T-helper 17 cell (primary cell): ENCODE measurements around the gene CLDN1. TPM values are rescaled to one million over a fixed set of nuclear protein-coding genes. Genes with fewer than 3 reads are reported as not detected.

Experiments used
- ATAC-seq: fragments of 150-1000 bp; cut with Tn5 transposase; 2 replicates; pipeline ENCODE4 v1.10.0; 2021; ENCODE audit warnings: mild to moderate bottlenecking, moderate library complexity
- DNase-seq, 3 donors: peaks; one replicate each; pipeline versions ENCODE4 v3.0.0 to v3.0.0-alpha.2; 2020 to 2021
- H3K9me3 ChIP-seq: one replicate; pipeline ENCODE4 v1.7.0; 2013; ENCODE audit warnings: low read length, mild to moderate bottlenecking; ENCODE audit not compliant: control insufficient read depth, poor library complexity, severe bottlenecking
- H3K27ac Mint-ChIP-seq: one replicate; pipeline ENCODE4 v1.8.0; 2022; ENCODE audit warnings: mild to moderate bottlenecking, moderate library complexity, mixed read lengths
- H3K27me3 Mint-ChIP-seq: one replicate; pipeline ENCODE4 v1.8.0; 2022; ENCODE audit warnings: mixed read lengths
- H3K36me3 Mint-ChIP-seq: one replicate; pipeline ENCODE4 v1.8.0; 2022; ENCODE audit warnings: low read depth, mixed read lengths
- H3K4me1 Mint-ChIP-seq: one replicate; pipeline ENCODE4 v1.8.0; 2022; ENCODE audit warnings: mild to moderate bottlenecking, mixed read lengths
- H3K4me3 Mint-ChIP-seq: one replicate; pipeline ENCODE4 v1.8.0; 2022; ENCODE audit warnings: mild to moderate bottlenecking, moderate library complexity, mixed read lengths
- total RNA-seq, 4 donors: library from RNA in 2 of 4; stranded (reverse) in 2 of 4; gene quantifications; one replicate each; pipeline ENCODE4 v1.2.3 and lab custom pipeline; 2022 to 2026

CLDN1 gene
- total RNA-seq, 2 donors from 2014 or later: not detected

GRCh38 chr3:190346541-190346940 is 24.3 kb upstream of the CLDN1 start:
- H3K36me3 Mint-ChIP-seq: peaks cover 2% of the 10 kb centered on the region
- no peak for DNase-seq
- no peak overlapping the region for H3K27ac Mint-ChIP-seq
- peaks cover 16% of the 10 kb centered on the region for H3K27me3 Mint-ChIP-seq
- peaks cover 5% of the 10 kb centered on the region for H3K4me1 Mint-ChIP-seq
- ATAC-seq: no peak
- no peaks in the 10 kb centered on the region for H3K9me3 ChIP-seq
- no peak overlapping the region for H3K4me3 Mint-ChIP-seq

GRCh38 chr3:190345878-190346277 is 23.6 kb upstream of the CLDN1 start:
- no peak overlapping the region for H3K27ac Mint-ChIP-seq
- peaks cover 16% of the 10 kb centered on the region for H3K27me3 Mint-ChIP-seq
- no peak for DNase-seq
- H3K4me1 Mint-ChIP-seq: peaks cover 5% of the 10 kb centered on the region
- no peak for ATAC-seq
- peaks cover 2% of the 10 kb centered on the region for H3K36me3 Mint-ChIP-seq
- H3K4me3 Mint-ChIP-seq: no peak overlapping the region
- H3K9me3 ChIP-seq: no peaks in the 10 kb centered on the region

GRCh38 chr3:190345027-190345821 is 23.0 kb upstream of the CLDN1 start:
- peaks cover 5% of the 10 kb centered on the region for H3K4me1 Mint-ChIP-seq
- no peak overlapping the region for H3K4me3 Mint-ChIP-seq
- peaks cover 16% of the 10 kb centered on the region for H3K27me3 Mint-ChIP-seq

GRCh38 chr3:190340071-190340470 is 17.8 kb upstream of the CLDN1 start:
- no peaks in the 10 kb centered on the region for H3K9me3 ChIP-seq
- H3K27me3 Mint-ChIP-seq: peaks cover 11% of the 10 kb centered on the region
- H3K36me3 Mint-ChIP-seq: peaks cover 4% of the 10 kb centered on the region
- no peak overlapping the region for H3K4me3 Mint-ChIP-seq
- H3K27ac Mint-ChIP-seq: no peak overlapping the region
- peaks cover 5% of the 10 kb centered on the region for H3K4me1 Mint-ChIP-seq
- ATAC-seq (no peak), DNase-seq (no peak)

More at GRCh38 chr3:190345027-190345821, 23.0 kb upstream of the CLDN1 start:
- peaks cover 2% of the 10 kb centered on the region for H3K36me3 Mint-ChIP-seq
- H3K9me3 ChIP-seq: no peaks in the 10 kb centered on the region
- no peak overlapping the region for H3K27ac Mint-ChIP-seq
- no peak for ATAC-seq
- no peak for DNase-seq

GRCh38 chr3:190339130-190339529 is 16.9 kb upstream of the CLDN1 start:
- ATAC-seq: no peak
- Mint-ChIP-seq H3K36me3 (peaks cover 4% of the 10 kb centered on the region), H3K4me3 (no peak overlapping the region), H3K27me3 (peaks cover 11% of the 10 kb centered on the region), H3K27ac (no peak overlapping the region), H3K4me1 (peaks cover 3% of the 10 kb centered on the region)
- no peaks in the 10 kb centered on the region for H3K9me3 ChIP-seq
- no peak for DNase-seq

GRCh38 chr3:190338717-190339116 is 16.5 kb upstream of the CLDN1 start:
- Mint-ChIP-seq H3K36me3 (peaks cover 4% of the 10 kb centered on the region), H3K27ac (no peak overlapping the region), H3K27me3 (peaks cover 15% of the 10 kb centered on the region), H3K4me1 (peaks cover 3% of the 10 kb centered on the region), H3K4me3 (no peak overlapping the region)
- ATAC-seq: no peak
- DNase-seq: no peak
- H3K9me3 ChIP-seq: no peaks in the 10 kb centered on the region

- Mint-ChIP-seq H3K27ac (no peak overlapping the region), H3K27me3 (peaks cover 17% of the 10 kb centered on the region), H3K36me3 (peaks cover 4% of the 10 kb centered on the region), H3K4me3 (no peak overlapping the region), H3K4me1 (peaks cover 3% of the 10 kb centered on the region)
- no peaks in the 10 kb centered on the region for H3K9me3 ChIP-seq
- DNase-seq: no peak
- no peak for ATAC-seq
Measured at GRCh38 chr3:190337301-190337700, 15.1 kb upstream of the CLDN1 start.

- DNase-seq: no peak
- peaks cover 16% of the 10 kb centered on the region for H3K27me3 Mint-ChIP-seq
Measured at GRCh38 chr3:190336516-190337189, 14.4 kb upstream of the CLDN1 start.

GRCh38 chr3:190333961-190334360 is 11.7 kb upstream of the CLDN1 start:
- Mint-ChIP-seq H3K4me3 (no peak overlapping the region), H3K27ac (no peak overlapping the region), H3K27me3 (peaks cover 27% of the 10 kb centered on the region), H3K4me1 (peaks cover under 1% of the 10 kb centered on the region), H3K36me3 (no peaks in the 10 kb centered on the region)
- H3K9me3 ChIP-seq: no peaks in the 10 kb centered on the region
- no peak for ATAC-seq
- DNase-seq: no peak

More at GRCh38 chr3:190336516-190337189, 14.4 kb upstream of the CLDN1 start:
- no peaks in the 10 kb centered on the region for H3K9me3 ChIP-seq
- ATAC-seq: no peak
- Mint-ChIP-seq H3K4me1 (peaks cover 3% of the 10 kb centered on the region), H3K27ac (no peak overlapping the region), H3K4me3 (no peak overlapping the region), H3K36me3 (peaks cover 4% of the 10 kb centered on the region)

- Mint-ChIP-seq H3K4me1 (no peaks in the 10 kb centered on the region), H3K36me3 (no peaks in the 10 kb centered on the region)
Measured at GRCh38 chr3:190330936-190331734, 8.9 kb upstream of the CLDN1 start.

GRCh38 chr3:190326930-190327329 is 4.7 kb upstream of the CLDN1 start:
- peaks cover 11% of the 10 kb centered on the region for H3K4me1 Mint-ChIP-seq
- peaks cover 61% of the 10 kb centered on the region for H3K27me3 Mint-ChIP-seq
- peaks cover 5% of the 10 kb centered on the region for H3K36me3 Mint-ChIP-seq
- H3K4me3 Mint-ChIP-seq: no peak overlapping the region
- no peak overlapping the region for H3K27ac Mint-ChIP-seq
- DNase-seq (no peak), ATAC-seq (no peak)
- no peaks in the 10 kb centered on the region for H3K9me3 ChIP-seq

More at GRCh38 chr3:190330936-190331734, 8.9 kb upstream of the CLDN1 start:
- no peaks in the 10 kb centered on the region for H3K9me3 ChIP-seq
- ATAC-seq (no peak), DNase-seq (no peak)
- Mint-ChIP-seq H3K27me3 (peaks cover 49% of the 10 kb centered on the region), H3K4me3 (no peak overlapping the region), H3K27ac (no peak overlapping the region)

- peaks cover 13% of the 10 kb centered on the region for H3K4me1 Mint-ChIP-seq
- H3K4me3 Mint-ChIP-seq: no peak overlapping the region
- DNase-seq: no peak
- H3K27ac Mint-ChIP-seq: no peak overlapping the region
- peaks cover 63% of the 10 kb centered on the region for H3K27me3 Mint-ChIP-seq
- H3K36me3 Mint-ChIP-seq: peaks cover 5% of the 10 kb centered on the region
- ATAC-seq: no peak
- H3K9me3 ChIP-seq: no peaks in the 10 kb centered on the region
Measured at GRCh38 chr3:190326361-190326760, 4.1 kb upstream of the CLDN1 start.

GRCh38 chr3:190325923-190326322 is 3.7 kb upstream of the CLDN1 start:
- peaks cover 67% of the 10 kb centered on the region for H3K27me3 Mint-ChIP-seq
- ATAC-seq (no peak), DNase-seq (no peak)
- no peaks in the 10 kb centered on the region for H3K9me3 ChIP-seq
- H3K27ac Mint-ChIP-seq: no peak overlapping the region
- peaks cover 5% of the 10 kb centered on the region for H3K36me3 Mint-ChIP-seq
- H3K4me1 Mint-ChIP-seq: peaks cover 13% of the 10 kb centered on the region
- H3K4me3 Mint-ChIP-seq: no peak overlapping the region
